ENCODE data around the gene NOC2L.

Gene NOC2L

DNA sequence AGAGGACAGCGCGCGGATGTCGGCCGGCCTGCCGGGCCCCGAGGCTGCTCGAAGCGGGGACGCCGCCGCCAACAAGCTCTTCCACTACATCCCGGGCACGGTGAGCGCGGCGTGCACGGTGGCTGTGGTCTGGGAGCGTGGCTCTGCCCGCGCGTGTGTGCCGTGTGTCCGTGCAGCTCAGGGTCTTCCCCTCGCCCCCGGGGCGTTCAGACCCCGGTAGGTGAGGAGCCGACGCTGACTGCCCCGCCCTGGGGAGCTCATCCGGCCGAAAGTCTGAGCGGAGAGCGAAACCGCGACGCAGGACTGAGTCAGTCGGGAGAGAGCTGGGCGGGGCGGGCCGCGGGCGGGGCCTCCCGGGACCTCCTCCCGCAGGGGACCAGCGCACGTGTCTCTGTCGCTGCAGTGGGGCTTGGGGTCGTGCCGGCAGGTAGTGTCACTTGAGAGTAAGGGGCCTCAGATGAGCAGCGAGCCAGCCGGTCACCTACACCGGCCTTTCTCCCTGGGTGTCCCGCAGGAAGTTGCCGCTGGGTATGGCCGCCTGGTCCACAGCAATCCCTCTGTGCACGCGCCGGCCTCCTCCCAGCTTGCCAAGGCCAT, 7.7 kb upstream of the NOC2L start (continued):
- TF ChIP-seq TSHZ2 (CRISPR knock-in tag; IDR thresholded peaks at IDR 0.05) (no peak), GLIS3 (CRISPR knock-in tag; IDR thresholded peaks at IDR 0.05) (no peak), POU6F1 (CRISPR knock-in tag; IDR thresholded peaks at IDR 0.05; ENCODE audit: borderline replicate concordance, low read depth) (no peak), OSR1 (CRISPR knock-in tag; IDR thresholded peaks at IDR 0.05) (no peak)

GRCh38 chr1:966135-966703, 7.2 kb upstream of the NOC2L start, which contains the start of gene PLEKHN1:
Gene PLEKHN1 (plus strand): TSS chr1:966482. CDS start chr1:966532, 50 bp downstream.
- no peak for ATAC-seq
- no peak for TF ChIP-seq GLIS3 (CRISPR knock-in tag; IDR thresholded peaks at IDR 0.05)
- TF ChIP-seq PATZ1 (CRISPR knock-in tag; IDR thresholded peaks at IDR 0.05; ENCODE audit: borderline replicate concordance) = no peak
- TF ChIP-seq ZC3H10 (CRISPR knock-in tag; IDR thresholded peaks at IDR 0.05) = no peak
- TF ChIP-seq ZFP30 (CRISPR knock-in tag; IDR thresholded peaks at IDR 0.05) = no peak
- no peak for TF ChIP-seq PPARA (CRISPR knock-in tag; IDR thresholded peaks at IDR 0.05; ENCODE audit: borderline replicate concordance)
- TF ChIP-seq SNAI2 (CRISPR knock-in tag; IDR thresholded peaks at IDR 0.05) = no peak
- TF ChIP-seq BACH2 (CRISPR knock-in tag; IDR thresholded peaks at IDR 0.05; ENCODE audit: borderline replicate concordance) = no peak
- TF ChIP-seq TCF4 (CRISPR knock-in tag; IDR thresholded peaks at IDR 0.05; ENCODE audit: borderline replicate concordance) = no peak
- TF ChIP-seq ISL1 (CRISPR knock-in tag; IDR thresholded peaks at IDR 0.05) = no peak
- TF ChIP-seq TOX (CRISPR knock-in tag; IDR thresholded peaks at IDR 0.05; ENCODE audit: borderline replicate concordance) = no peak
- TF ChIP-seq ESRRG (CRISPR knock-in tag; IDR thresholded peaks at IDR 0.05) = no peak
- TF ChIP-seq, protein P1, sequence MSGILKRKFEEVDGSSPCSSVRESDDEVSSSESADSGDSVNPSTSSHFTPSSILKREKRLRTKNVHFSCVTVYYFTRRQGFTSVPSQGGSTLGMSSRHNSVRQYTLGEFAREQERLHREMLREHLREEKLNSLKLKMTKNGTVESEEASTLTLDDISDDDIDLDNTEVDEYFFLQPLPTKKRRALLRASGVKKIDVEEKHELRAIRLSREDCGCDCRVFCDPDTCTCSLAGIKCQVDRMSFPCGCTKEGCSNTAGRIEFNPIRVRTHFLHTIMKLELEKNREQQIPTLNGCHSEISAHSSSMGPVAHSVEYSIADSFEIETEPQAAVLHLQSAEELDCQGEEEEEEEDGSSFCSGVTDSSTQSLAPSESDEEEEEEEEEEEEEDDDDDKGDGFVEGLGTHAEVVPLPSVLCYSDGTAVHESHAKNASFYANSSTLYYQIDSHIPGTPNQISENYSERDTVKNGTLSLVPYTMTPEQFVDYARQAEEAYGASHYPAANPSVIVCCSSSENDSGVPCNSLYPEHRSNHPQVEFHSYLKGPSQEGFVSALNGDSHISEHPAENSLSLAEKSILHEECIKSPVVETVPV (CRISPR knock-in tag; IDR thresholded peaks at IDR 0.05) = no peak

- TF ChIP-seq PPARA (CRISPR knock-in tag; IDR thresholded peaks at IDR 0.05; ENCODE audit: borderline replicate concordance) (no peak), ZC3H10 (CRISPR knock-in tag; IDR thresholded peaks at IDR 0.05) (no peak), SNAI2 (CRISPR knock-in tag; IDR thresholded peaks at IDR 0.05) (no peak), ZFP3 (CRISPR knock-in tag; IDR thresholded peaks at IDR 0.05) (no peak), ARNTL (CRISPR knock-in tag; IDR thresholded peaks at IDR 0.05; ENCODE audit: borderline replicate concordance, low read depth) (no peak), ZFP30 (CRISPR knock-in tag; IDR thresholded peaks at IDR 0.05) (no peak), ESRRG (CRISPR knock-in tag; IDR thresholded peaks at IDR 0.05) (no peak), BACH2 (CRISPR knock-in tag; IDR thresholded peaks at IDR 0.05; ENCODE audit: borderline replicate concordance) (no peak), RARB (CRISPR knock-in tag; IDR thresholded peaks at IDR 0.05) (no peak), TSHZ2 (CRISPR knock-in tag; IDR thresholded peaks at IDR 0.05) (no peak), TOX (CRISPR knock-in tag; IDR thresholded peaks at IDR 0.05; ENCODE audit: borderline replicate concordance) (no peak), GLIS3 (CRISPR knock-in tag; IDR thresholded peaks at IDR 0.05) (no peak), CSDC2 (CRISPR knock-in tag; IDR thresholded peaks at IDR 0.05) (no peak), ZNF565 (CRISPR knock-in tag; conservative IDR thresholded peaks at IDR 0.05; ENCODE audit: low read depth) (no peak), POU6F1 (CRISPR knock-in tag; IDR thresholded peaks at IDR 0.05; ENCODE audit: borderline replicate concordance, low read depth) (no peak)
- TF ChIP-seq, protein P2, sequence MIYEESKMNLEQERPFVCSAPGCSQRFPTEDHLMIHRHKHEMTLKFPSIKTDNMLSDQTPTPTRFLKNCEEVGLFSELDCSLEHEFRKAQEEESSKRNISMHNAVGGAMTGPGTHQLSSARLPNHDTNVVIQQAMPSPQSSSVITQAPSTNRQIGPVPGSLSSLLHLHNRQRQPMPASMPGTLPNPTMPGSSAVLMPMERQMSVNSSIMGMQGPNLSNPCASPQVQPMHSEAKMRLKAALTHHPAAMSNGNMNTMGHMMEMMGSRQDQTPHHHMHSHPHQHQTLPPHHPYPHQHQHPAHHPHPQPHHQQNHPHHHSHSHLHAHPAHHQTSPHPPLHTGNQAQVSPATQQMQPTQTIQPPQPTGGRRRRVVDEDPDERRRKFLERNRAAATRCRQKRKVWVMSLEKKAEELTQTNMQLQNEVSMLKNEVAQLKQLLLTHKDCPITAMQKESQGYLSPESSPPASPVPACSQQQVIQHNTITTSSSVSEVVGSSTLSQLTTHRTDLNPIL (CRISPR knock-in tag; IDR thresholded peaks at IDR 0.05; ENCODE audit: low read depth) = no peak
- no peak for ATAC-seq
Measured at GRCh38 chr1:965526-966134, 6.6 kb upstream of the NOC2L start.

Data from SK-N-SH treated with all-trans-retinoic acid at 6 μM for 48 hours (cell line).